ENCODE data around the gene FCGR3B.
"Not testable (repeated sequence)": the region's sequence is repeated elsewhere in the genome, so short reads cannot be mapped to it uniquely, and the experiment has no call there.

FCGR3B gene

GRCh38 chr1:161605762-161606540 lies 25.0 kb downstream of the FCGR3B start:
- DNase-seq (ENCODE audit: low read depth): not testable (repeated sequence)

- DNase-seq (ENCODE audit: low read depth): not testable (repeated sequence)
Observed at GRCh38 chr1:161605024-161605423, 26.0 kb downstream of the FCGR3B start.

GRCh38 chr1:161597077-161597476 lies 33.9 kb downstream of the FCGR3B start:
- not testable (repeated sequence) for DNase-seq (ENCODE audit: low read depth)

- DNase-seq (ENCODE audit: low read depth): not testable (repeated sequence)
Observed at GRCh38 chr1:161595583-161595982, 35.4 kb downstream of the FCGR3B start.

GRCh38 chr1:161595173-161595572 lies 35.8 kb downstream of the FCGR3B start:
- not testable (repeated sequence) for DNase-seq (ENCODE audit: low read depth)

GRCh38 chr1:161594269-161594984 lies 36.5 kb downstream of the FCGR3B start:
- not testable (repeated sequence) for DNase-seq (ENCODE audit: low read depth)

- DNase-seq (ENCODE audit: low read depth): not testable (repeated sequence)
Observed at GRCh38 chr1:161593092-161593755, 37.8 kb downstream of the FCGR3B start.

- not testable (repeated sequence) for DNase-seq (ENCODE audit: low read depth)
Observed at GRCh38 chr1:161592586-161592985, 38.4 kb downstream of the FCGR3B start.

GRCh38 chr1:161589920-161590319 lies 41.1 kb downstream of the FCGR3B start:
- not testable (repeated sequence) for DNase-seq (ENCODE audit: low read depth)

- not testable (repeated sequence) for DNase-seq (ENCODE audit: low read depth)
Observed at GRCh38 chr1:161589365-161589764, 41.6 kb downstream of the FCGR3B start.

GRCh38 chr1:161588596-161588995 lies 42.4 kb downstream of the FCGR3B start:
- not testable (repeated sequence) for DNase-seq (ENCODE audit: low read depth)

- not testable (repeated sequence) for DNase-seq (ENCODE audit: low read depth)
Observed at GRCh38 chr1:161582882-161583281, 48.1 kb downstream of the FCGR3B start.

GRCh38 chr1:161580879-161581537 lies 50.0 kb downstream of the FCGR3B start:
- not testable (repeated sequence) for DNase-seq (ENCODE audit: low read depth)

- not testable (repeated sequence) for DNase-seq (ENCODE audit: low read depth)
Observed at GRCh38 chr1:161579856-161580507, 51.0 kb downstream of the FCGR3B start.

GRCh38 chr1:161576676-161577075 lies 54.3 kb downstream of the FCGR3B start:
- not testable (repeated sequence) for DNase-seq (ENCODE audit: low read depth)
